Measurements from ENCODE around the gene PRXL2C. TPM values are rescaled to one million over a fixed set of nuclear protein-coding genes. Genes with fewer than 3 reads are reported as not detected.
"Not testable (repeated sequence)": the region's sequence is repeated elsewhere in the genome, so short reads cannot be mapped to it uniquely, and the experiment has no call there.

The PRXL2C gene
- total RNA-seq, 1 donor from 2014 or later: 20.9 TPM

DNA sequence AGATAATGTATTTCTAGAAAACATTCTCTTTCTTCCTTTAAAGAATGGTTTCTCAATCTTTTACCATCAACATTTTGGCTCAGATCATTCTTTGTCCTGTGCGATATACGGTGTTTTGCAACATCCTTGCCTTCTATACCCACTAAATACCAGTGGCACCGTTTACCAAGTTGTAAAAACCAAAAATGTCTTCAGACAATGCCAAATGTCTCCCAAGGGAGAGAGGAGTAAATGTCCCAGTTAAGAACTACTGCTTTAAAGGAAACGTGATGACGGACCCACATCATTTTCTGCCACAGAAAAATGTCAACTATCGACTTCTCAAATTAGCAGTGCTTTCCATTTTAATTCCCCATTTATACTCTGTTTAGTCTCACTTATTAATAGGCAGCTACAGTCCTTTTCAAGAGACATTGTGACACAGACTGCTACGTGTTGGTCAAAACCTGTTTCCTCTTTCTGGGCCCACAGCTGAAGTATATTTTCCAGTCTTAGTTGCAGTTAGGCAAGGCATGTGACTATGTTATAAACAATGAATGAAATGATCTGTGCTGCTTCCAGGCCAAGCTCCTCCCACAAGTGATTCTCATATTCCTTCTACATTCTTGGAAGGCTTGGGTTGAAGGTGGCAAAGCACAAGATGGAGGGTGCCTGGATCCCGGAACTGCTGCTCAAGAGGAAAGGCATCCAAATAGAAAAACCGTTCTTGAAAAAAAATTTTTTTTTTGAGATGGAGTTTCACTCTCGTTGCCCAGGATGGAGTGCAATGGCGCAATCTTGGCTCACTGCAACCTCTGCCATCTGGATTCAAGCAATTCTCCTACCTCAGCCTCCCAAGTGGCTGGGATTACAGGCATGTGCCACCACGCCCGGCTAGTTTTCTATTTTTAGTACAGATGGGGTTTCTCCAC is 8.8 kb downstream of the PRXL2C start:
- peaks cover 10% of the 10 kb centered on the region for H3K4me1 Mint-ChIP-seq (ENCODE audit: low read depth)
- DNase-seq (ENCODE audit: low spot score): no peak
- H3K4me3 Mint-ChIP-seq (ENCODE audit: unreplicated experiment): no peak overlapping the region
- H3K27me3 Mint-ChIP-seq (ENCODE audit: low read depth): no peaks in the 10 kb centered on the region
- H3K27ac Mint-ChIP-seq (ENCODE audit: unreplicated experiment): peak overlapping the region; percentile 69
- no peak for TF ChIP-seq CTCF (IDR thresholded peaks at IDR 0.05)
- H3K9me3 Mint-ChIP-seq (ENCODE audit: low read depth): no peaks in the 10 kb centered on the region
- H3K36me3 Mint-ChIP-seq (ENCODE audit: low read depth): peaks cover 33% of the 10 kb centered on the region

- no peak for TF ChIP-seq CTCF (IDR thresholded peaks at IDR 0.05)
- Mint-ChIP-seq H3K4me3 (ENCODE audit: unreplicated experiment) (no peak overlapping the region), H3K27me3 (ENCODE audit: low read depth) (no peaks in the 10 kb centered on the region), H3K36me3 (ENCODE audit: low read depth) (peaks cover 25% of the 10 kb centered on the region), H3K9me3 (ENCODE audit: low read depth) (no peaks in the 10 kb centered on the region), H3K27ac (ENCODE audit: unreplicated experiment) (no peak overlapping the region), H3K4me1 (ENCODE audit: low read depth) (peaks cover 11% of the 10 kb centered on the region)
- DNase-seq (ENCODE audit: low spot score): no peak
Measured at GRCh38 chr9:96644137-96644536, 11.0 kb downstream of the PRXL2C start.

- Mint-ChIP-seq H3K27me3 (ENCODE audit: low read depth) (no peaks in the 10 kb centered on the region), H3K9me3 (ENCODE audit: low read depth) (no peaks in the 10 kb centered on the region), H3K4me1 (ENCODE audit: low read depth) (peaks cover 15% of the 10 kb centered on the region), H3K36me3 (ENCODE audit: low read depth) (peaks cover 19% of the 10 kb centered on the region), H3K4me3 (ENCODE audit: unreplicated experiment) (no peak overlapping the region), H3K27ac (ENCODE audit: unreplicated experiment) (no peak overlapping the region)
- no peak for DNase-seq (ENCODE audit: low spot score)
- TF ChIP-seq CTCF (IDR thresholded peaks at IDR 0.05): no peak
Measured at GRCh38 chr9:96641514-96641913, 13.6 kb downstream of the PRXL2C start.

DNA sequence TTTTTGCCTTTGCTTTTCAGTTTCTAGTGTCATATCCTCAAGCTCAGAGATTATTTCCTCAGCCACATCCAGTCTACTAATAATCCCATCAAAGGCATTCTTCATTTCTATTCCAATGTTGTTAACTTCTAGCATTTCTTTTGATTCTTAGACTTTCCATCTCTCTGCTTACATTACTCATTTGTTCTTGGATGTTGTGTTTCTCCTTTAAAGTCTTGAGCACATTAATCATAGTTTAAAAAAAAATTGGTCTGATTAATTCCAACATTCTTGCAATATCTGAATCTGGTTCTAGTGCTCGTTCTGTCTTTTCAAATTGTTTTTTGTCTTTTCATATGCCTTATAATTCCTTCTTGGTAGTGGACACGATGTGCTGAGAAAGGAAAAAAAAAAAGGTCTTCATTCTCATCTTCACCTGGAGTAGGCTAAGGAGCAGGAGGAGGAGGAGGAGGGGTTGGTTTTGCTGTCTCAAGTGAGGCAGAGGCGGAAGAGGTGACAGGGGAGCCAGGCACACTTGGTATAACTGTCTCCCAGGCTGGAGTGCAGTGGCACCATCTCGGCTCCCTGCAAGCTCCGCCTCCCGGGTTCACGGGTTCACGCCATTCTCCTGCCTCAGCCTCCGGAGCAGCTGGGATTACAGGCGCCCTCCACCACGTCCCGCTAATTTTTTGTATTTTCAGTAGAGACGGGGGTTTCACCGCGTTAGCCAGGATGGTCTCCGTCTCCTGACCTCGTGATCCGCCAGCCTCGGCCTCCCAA is 16.3 kb downstream of the PRXL2C start:
- Mint-ChIP-seq H3K9me3 (ENCODE audit: low read depth) (no peaks in the 10 kb centered on the region), H3K36me3 (ENCODE audit: low read depth) (peaks cover 11% of the 10 kb centered on the region), H3K27me3 (ENCODE audit: low read depth) (no peaks in the 10 kb centered on the region), H3K27ac (ENCODE audit: unreplicated experiment) (peak overlapping the region; percentile 87), H3K4me1 (ENCODE audit: low read depth) (peaks cover 11% of the 10 kb centered on the region), H3K4me3 (ENCODE audit: unreplicated experiment) (no peak overlapping the region)
- no peak for TF ChIP-seq CTCF (IDR thresholded peaks at IDR 0.05)
- DNase-seq (ENCODE audit: low spot score): no peak

DNA sequence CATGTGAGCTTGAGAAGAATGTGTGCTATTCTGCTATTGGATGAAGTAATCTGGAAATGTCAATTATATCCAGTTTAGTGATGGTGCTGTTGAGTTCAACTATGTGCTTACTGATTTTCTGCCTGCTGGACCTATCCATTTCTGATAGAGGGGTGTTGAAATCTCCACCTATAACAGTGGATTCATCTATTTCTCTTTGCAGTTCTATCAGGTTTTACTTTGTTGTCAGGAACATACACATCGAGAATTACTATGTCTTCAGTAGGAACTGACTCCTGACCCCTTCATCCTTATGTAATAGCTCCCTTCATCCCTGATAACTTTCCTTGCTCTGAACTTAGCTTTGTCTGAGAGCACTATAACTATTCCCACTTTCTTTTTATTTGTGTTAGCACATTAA is 18.7 kb downstream of the PRXL2C start:
- no peak for TF ChIP-seq CTCF (IDR thresholded peaks at IDR 0.05)
- Mint-ChIP-seq H3K9me3 (ENCODE audit: low read depth) (no peaks in the 10 kb centered on the region), H3K27me3 (ENCODE audit: low read depth) (no peaks in the 10 kb centered on the region), H3K4me3 (ENCODE audit: unreplicated experiment) (no peak overlapping the region), H3K27ac (ENCODE audit: unreplicated experiment) (no peak overlapping the region), H3K36me3 (ENCODE audit: low read depth) (peaks cover 3% of the 10 kb centered on the region), H3K4me1 (ENCODE audit: low read depth) (peaks cover 11% of the 10 kb centered on the region)
- DNase-seq (ENCODE audit: low spot score): no peak

DNA sequence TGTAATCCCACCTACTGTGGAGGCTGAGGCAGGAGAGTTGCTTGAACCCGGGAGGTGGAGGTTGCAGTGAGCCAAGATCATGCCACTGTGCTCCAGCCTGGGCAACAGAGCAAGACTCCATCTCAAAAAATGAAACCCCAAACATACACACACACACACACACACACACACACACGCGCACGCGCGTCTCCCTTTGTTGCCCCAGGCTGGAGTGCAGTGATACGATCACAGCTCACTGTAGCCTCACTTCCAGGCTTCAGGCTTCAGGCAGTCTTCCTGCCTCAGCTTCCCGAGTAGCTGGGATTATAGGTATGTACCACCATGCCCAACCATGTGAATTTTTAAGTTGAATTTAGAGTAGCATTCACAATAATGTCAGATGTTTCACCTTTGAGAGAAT is 21.5 kb downstream of the PRXL2C start:
- peaks cover 11% of the 10 kb centered on the region for H3K4me1 Mint-ChIP-seq (ENCODE audit: low read depth)
- not testable (repeated sequence) for H3K9me3 Mint-ChIP-seq (ENCODE audit: low read depth); H3K4me3 Mint-ChIP-seq (ENCODE audit: unreplicated experiment); H3K36me3 Mint-ChIP-seq (ENCODE audit: low read depth); H3K27me3 Mint-ChIP-seq (ENCODE audit: low read depth); H3K27ac Mint-ChIP-seq (ENCODE audit: unreplicated experiment); DNase-seq (ENCODE audit: low spot score)
